ENCODE data around the gene GTF2F1.

- TF ChIP-seq EZH2 (IDR thresholded peaks at IDR 0.05; ENCODE audit: low read length, unreplicated experiment) (no peak), CTCF (conservative IDR thresholded peaks at IDR 0.05; ENCODE audit: low read depth, low read length) (no peak)
Observed at GRCh38 chr19:6402058-6402457, 9.1 kb upstream of the GTF2F1 start.
